ENCODE results near the gene C6.

DNA sequence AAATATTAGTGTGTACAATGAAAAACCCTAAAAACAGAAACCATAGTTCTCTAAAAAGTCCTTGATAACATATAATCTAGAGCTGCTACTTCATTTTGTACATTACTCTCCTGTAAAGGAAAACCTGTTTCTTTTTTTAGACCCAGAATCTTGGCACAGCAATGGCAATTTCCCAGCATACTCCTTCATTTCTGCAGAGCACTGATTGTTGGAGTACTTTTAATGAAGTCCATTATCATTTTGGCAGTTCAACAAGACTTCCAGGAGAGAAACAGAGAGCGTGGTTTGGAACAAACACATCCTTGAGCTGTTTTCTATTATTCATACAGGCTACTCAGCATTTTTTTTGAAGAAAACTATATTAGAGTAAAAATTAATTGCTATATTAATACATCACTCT is 119.5 kb downstream of the C6 start:
- TF ChIP-seq, protein P1, sequence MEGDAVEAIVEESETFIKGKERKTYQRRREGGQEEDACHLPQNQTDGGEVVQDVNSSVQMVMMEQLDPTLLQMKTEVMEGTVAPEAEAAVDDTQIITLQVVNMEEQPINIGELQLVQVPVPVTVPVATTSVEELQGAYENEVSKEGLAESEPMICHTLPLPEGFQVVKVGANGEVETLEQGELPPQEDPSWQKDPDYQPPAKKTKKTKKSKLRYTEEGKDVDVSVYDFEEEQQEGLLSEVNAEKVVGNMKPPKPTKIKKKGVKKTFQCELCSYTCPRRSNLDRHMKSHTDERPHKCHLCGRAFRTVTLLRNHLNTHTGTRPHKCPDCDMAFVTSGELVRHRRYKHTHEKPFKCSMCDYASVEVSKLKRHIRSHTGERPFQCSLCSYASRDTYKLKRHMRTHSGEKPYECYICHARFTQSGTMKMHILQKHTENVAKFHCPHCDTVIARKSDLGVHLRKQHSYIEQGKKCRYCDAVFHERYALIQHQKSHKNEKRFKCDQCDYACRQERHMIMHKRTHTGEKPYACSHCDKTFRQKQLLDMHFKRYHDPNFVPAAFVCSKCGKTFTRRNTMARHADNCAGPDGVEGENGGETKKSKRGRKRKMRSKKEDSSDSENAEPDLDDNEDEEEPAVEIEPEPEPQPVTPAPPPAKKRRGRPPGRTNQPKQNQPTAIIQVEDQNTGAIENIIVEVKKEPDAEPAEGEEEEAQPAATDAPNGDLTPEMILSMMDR (conservative IDR thresholded peaks at IDR 0.05) = no peak
- TF ChIP-seq EZH2 (IDR thresholded peaks at IDR 0.05; ENCODE audit: low read depth) = no peak
